Measurements from ENCODE around the gene HNF1B. TPM values are rescaled to one million over a fixed set of nuclear protein-coding genes. Genes with fewer than 3 reads are reported as not detected.

Gene HNF1B
- not detected for total RNA-seq
- not detected for polyA plus RNA-seq

DNA sequence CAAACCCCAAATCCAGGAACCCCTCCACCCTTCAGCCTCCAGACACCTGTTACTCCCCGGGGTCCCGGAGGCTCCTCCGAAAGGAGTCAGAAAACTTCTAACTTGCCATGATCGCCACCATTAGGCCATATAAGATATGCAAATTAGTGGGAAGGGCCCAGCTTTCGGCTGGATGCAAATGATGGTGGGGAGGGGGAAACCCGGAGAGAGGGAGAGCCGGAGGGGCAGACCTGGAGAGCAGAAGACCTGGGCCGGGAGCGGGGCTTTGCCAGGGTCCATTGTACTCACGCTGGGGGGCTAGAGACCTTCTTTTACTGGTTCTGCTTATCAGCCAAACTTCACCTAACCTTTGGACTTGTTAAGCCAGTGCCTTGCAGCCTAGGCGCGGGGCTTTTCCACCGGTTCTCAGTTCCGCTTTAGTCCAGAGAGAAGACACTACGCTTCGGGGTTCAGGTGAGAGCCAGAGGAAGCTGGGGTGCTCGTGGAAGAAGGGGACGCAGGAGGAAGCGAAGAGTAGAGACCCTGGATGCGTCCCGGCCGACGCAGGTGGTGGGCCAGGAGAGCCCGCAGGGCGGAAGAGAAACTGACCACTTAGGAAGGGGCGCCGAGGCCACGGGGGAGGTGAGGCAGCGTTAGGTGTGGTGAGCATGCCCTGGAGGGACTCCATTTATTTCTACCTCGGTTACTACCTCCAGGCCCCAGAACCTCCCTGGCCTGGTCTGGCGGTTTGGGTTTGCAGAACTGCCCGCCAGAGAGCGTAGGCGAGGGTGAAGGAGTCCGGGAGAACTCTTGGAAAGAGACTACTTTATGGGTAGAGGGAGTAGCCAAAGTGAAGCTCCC lies at the start of gene HNF1B:
HNF1B (minus strand) TSS at position 99 of the 840 bp plus-strand sequence. CDS start 175 bp downstream, outside the sequence.
- Mint-ChIP-seq H3K36me3 (no peaks in the 10 kb centered on the region), H3K9me3 (peaks cover 0 to 2% (median 0%) of the 10 kb centered on the region in 8 donors), H3K4me3 (peak within 1 kb of the TSS; percentile 22 to 84 (median 52)), H3K27ac (no peak within 1 kb of the TSS), H3K4me1 (peaks cover 11 to 34% (median 22%) of the 10 kb centered on the region in 4 donors), H3K27me3 (peaks cover 34 to 52% of the 10 kb centered on the region in 2 donors)
- Histone ChIP-seq H3K27ac (ENCODE audit: low read depth, low read length) (no peak within 1 kb of the TSS), H3K27me3 (ENCODE audit: insufficient read depth, low read length) (peaks cover 44% of the 10 kb centered on the region), H3K9me3 (ENCODE audit: control insufficient read depth in 1 of 2, low read length in 2 of 2) (no peaks in the 10 kb centered on the region), H3K4me3 (ENCODE audit: low read length in 2 of 2) (no peak within 1 kb of the TSS), H3K4me1 (ENCODE audit: insufficient read depth, low read length) (peaks cover 41% of the 10 kb centered on the region), H3K36me3 (ENCODE audit: insufficient read depth, low read length) (no peaks in the 10 kb centered on the region)
- intact Hi-C loops (cut with micrococcal nuclease), result no loop called here
- ChIA-PET POLR2A (ENCODE audit: partially characterized antibody) (no interaction called here), CTCF (ENCODE audit: partially characterized antibody) (no interaction called here)
- DNase-seq, result no peak

DNA sequence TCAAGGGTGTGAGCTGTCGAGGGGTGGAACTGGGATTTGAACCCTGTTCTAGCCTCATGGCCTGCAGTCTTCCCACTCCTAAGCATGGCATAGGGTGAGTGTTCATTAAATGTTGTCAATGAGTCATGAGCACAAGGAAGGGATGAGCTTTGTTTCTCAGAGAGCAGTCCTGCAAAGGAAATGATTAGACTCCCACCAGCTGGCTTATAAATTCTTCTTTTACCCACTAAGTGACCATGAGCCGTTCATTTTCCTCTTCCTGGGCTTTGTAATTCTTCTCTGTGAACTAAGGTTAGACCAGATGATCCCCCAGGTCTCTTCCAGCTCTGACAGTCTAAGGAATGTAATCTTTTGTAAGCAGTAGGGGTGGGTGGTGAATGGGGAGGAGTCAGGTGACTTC lies 47.9 kb upstream of the HNF1B start:
- Mint-ChIP-seq H3K27me3 (peaks cover 19 to 24% of the 10 kb centered on the region in 2 donors), H3K4me1 (peaks cover 0 to 4% (median 0%) of the 10 kb centered on the region in 4 donors), H3K36me3 (no peaks in the 10 kb centered on the region), H3K4me3 (no peak overlapping the region), H3K9me3 (peaks cover 0 to 3% (median 0%) of the 10 kb centered on the region in 8 donors), H3K27ac (no peak overlapping the region)
- ChIA-PET POLR2A (ENCODE audit: partially characterized antibody) (no interaction called here), CTCF (ENCODE audit: partially characterized antibody) (interaction anchor here (1.0 to 2.4 kb wide), 4 partner anchors 81 to 419 kb away, joined by 3 to 9 read pairs (median 6); no protein-coding TSS in a partner anchor)
- Histone ChIP-seq H3K36me3 (ENCODE audit: insufficient read depth, low read length) (no peaks in the 10 kb centered on the region), H3K9me3 (ENCODE audit: control insufficient read depth in 1 of 2, low read length in 2 of 2) (no peaks in the 10 kb centered on the region), H3K4me1 (ENCODE audit: insufficient read depth, low read length) (no peaks in the 10 kb centered on the region), H3K27ac (ENCODE audit: low read depth, low read length) (no peak overlapping the region), H3K4me3 (ENCODE audit: low read length in 2 of 2) (no peak overlapping the region), H3K27me3 (ENCODE audit: insufficient read depth, low read length) (no peaks in the 10 kb centered on the region)
- intact Hi-C loops (cut with micrococcal nuclease), result no loop called here
- no peak for DNase-seq

DNA sequence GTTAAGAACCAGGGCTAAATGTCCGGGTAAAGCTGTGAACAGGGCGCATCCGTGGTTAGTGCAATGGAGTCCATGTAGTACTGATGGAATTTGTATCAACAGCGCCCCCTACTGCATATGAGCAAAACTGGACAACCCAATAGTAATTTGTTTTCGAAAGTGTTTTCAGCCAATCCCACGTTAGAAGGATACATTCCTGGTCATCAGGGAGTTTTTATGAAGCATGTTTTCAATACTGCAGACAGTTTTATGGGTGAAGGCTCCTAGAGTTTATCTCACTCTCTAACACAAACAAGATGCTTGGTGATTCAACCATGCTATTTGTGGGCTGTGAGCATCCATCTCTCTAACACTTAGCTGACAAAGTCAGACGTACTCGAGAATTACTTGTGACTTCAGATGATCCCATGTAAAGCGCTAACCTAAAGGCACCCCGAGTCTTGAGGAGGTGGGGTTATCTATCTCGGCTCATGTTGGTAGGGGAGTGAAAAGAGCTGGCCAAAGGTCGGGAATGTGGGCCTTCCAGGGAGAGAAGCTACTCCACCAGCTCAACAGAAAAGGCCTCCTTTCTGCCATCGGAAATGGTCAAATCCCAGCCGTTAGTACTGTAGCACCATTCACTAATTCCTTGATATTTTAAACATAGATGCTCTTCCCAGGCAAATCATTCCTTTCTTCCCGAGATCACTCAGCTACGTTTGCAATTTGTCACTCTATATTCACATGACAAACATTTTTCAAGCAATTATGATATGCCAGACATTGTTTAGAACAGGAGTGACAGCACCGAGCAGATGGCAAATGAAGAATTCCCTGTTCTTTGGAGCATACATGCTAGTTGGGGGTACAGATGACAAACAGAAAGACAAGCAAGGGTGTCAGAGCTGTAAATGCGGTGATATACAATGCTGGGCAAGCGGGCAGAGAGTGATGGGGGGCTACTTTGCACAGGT lies 46.9 kb upstream of the HNF1B start:
- no peaks in the 10 kb centered on the region for H3K36me3 ChIP-seq (ENCODE audit: insufficient read depth, low read length)
- CTCF ChIA-PET (ENCODE audit: partially characterized antibody), result interaction anchor here (0.7 to 2.4 kb wide), 8 partner anchors 12 to 418 kb away, joined by 3 to 9 read pairs (median 3); no protein-coding TSS in a partner anchor
- no peaks in the 10 kb centered on the region for H3K4me1 ChIP-seq (ENCODE audit: insufficient read depth, low read length)
- DNase-seq, result peak; percentile 44 to 56 (median 47)
- intact Hi-C loops (cut with micrococcal nuclease), result loop anchor here (1.0 kb wide), 1 partner anchor 264 kb away; no protein-coding TSS in a partner anchor
- no peak overlapping the region for H3K27ac ChIP-seq (ENCODE audit: low read depth, low read length)
- no peaks in the 10 kb centered on the region for H3K9me3 ChIP-seq (ENCODE audit: control insufficient read depth in 1 of 2, low read length in 2 of 2)
- Mint-ChIP-seq H3K27ac (no peak overlapping the region), H3K4me3 (no peak overlapping the region), H3K27me3 (peaks cover 19 to 24% of the 10 kb centered on the region in 2 donors), H3K9me3 (no peaks in the 10 kb centered on the region), H3K4me1 (peaks cover 0 to 4% (median 0%) of the 10 kb centered on the region in 4 donors), H3K36me3 (no peaks in the 10 kb centered on the region)
- no peaks in the 10 kb centered on the region for H3K27me3 ChIP-seq (ENCODE audit: insufficient read depth, low read length)
- no peak overlapping the region for H3K4me3 ChIP-seq (ENCODE audit: low read length in 2 of 2)
- POLR2A ChIA-PET (ENCODE audit: partially characterized antibody), result no interaction called here

GRCh38 chr17:37789771-37790541 lies 45.1 kb upstream of the HNF1B start:
- Histone ChIP-seq H3K4me1 (ENCODE audit: insufficient read depth, low read length) (no peaks in the 10 kb centered on the region), H3K9me3 (ENCODE audit: control insufficient read depth in 1 of 2, low read length in 2 of 2) (no peaks in the 10 kb centered on the region), H3K36me3 (ENCODE audit: insufficient read depth, low read length) (no peaks in the 10 kb centered on the region), H3K4me3 (ENCODE audit: low read length in 2 of 2) (no peak overlapping the region), H3K27ac (ENCODE audit: low read depth, low read length) (no peak overlapping the region), H3K27me3 (ENCODE audit: insufficient read depth, low read length) (no peaks in the 10 kb centered on the region)
- ChIA-PET POLR2A (ENCODE audit: partially characterized antibody) (no interaction called here), CTCF (ENCODE audit: partially characterized antibody) (interaction anchor here (1.0 kb wide), 1 partner anchor 25 kb away, joined by 4 read pairs; no protein-coding TSS in a partner anchor)
- Mint-ChIP-seq H3K27me3 (peaks cover 23 to 24% of the 10 kb centered on the region in 2 donors), H3K4me1 (peaks cover 0 to 4% (median 0%) of the 10 kb centered on the region in 4 donors), H3K4me3 (no peak overlapping the region), H3K27ac (no peak overlapping the region), H3K36me3 (no peaks in the 10 kb centered on the region), H3K9me3 (no peaks in the 10 kb centered on the region)
- intact Hi-C loops (cut with micrococcal nuclease), result no loop called here
- no peak for DNase-seq

DNA sequence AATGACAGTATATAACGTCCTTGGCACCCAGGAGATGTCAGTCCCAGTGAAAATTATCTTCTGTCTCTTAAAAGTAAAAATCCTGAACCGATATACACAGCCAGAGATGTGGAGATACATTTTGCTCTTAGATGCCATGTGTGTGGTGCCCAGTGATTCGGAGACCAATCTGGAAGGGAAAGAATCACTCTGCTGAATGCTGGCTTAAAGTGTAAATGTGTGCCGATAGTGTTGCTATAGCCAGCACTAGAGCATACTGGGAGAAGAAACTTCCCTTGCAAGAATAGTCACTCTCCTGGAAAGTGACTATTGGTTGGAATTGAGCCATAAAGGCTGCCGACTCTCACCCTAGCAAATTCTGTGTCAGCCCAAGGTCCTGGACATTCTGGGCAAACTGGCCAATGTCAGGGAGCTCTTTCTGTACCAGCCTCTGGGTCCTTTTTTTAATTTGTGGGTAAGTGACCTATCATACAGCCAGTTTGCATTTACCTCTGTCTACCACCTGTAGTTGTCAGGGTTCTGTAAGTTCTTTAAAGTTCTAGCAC lies 44.2 kb upstream of the HNF1B start:
- no peak overlapping the region for H3K27ac ChIP-seq (ENCODE audit: low read depth, low read length)
- no peaks in the 10 kb centered on the region for H3K4me1 ChIP-seq (ENCODE audit: insufficient read depth, low read length)
- H3K4me3 ChIP-seq (ENCODE audit: low read length in 2 of 2), result no peak overlapping the region
- H3K27ac Mint-ChIP-seq, result no peak overlapping the region
- peaks cover 23 to 27% of the 10 kb centered on the region in 2 donors for H3K27me3 Mint-ChIP-seq
- peaks cover 0 to 4% (median 0%) of the 10 kb centered on the region in 4 donors for H3K4me1 Mint-ChIP-seq
- no peak overlapping the region for H3K4me3 Mint-ChIP-seq
- ChIA-PET POLR2A (ENCODE audit: partially characterized antibody) (no interaction called here), CTCF (ENCODE audit: partially characterized antibody) (no interaction called here)
- intact Hi-C loops (cut with micrococcal nuclease), result no loop called here
- no peak for DNase-seq
- H3K9me3 ChIP-seq (ENCODE audit: control insufficient read depth in 1 of 2, low read length in 2 of 2), result no peaks in the 10 kb centered on the region
- H3K36me3 Mint-ChIP-seq, result no peaks in the 10 kb centered on the region
- no peaks in the 10 kb centered on the region for H3K36me3 ChIP-seq (ENCODE audit: insufficient read depth, low read length)
- H3K9me3 Mint-ChIP-seq, result no peaks in the 10 kb centered on the region
- no peaks in the 10 kb centered on the region for H3K27me3 ChIP-seq (ENCODE audit: insufficient read depth, low read length)

DNA sequence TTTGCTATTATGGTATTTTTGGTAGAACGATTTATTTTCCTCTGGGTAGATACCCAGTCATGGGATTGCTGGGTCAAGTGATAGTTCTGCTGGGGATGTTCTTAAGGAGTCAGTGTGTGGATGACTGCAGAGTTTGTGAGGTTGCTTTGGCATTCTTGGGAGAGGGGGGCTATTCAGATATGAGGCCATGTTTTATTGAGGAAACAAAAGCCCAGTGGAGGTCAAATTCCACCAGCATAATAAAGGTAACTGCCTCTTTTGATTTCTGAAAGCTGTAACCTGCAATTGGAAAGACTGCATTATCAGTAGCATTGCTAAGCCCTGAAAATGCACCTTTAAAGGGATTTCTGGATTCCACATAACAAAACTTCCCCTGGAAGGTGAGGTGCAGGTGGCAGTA lies 43.7 kb upstream of the HNF1B start:
- no peak for DNase-seq
- Mint-ChIP-seq H3K27me3 (peaks cover 27 to 29% of the 10 kb centered on the region in 2 donors), H3K4me3 (no peak overlapping the region), H3K27ac (no peak overlapping the region), H3K4me1 (peaks cover 0 to 4% (median 0%) of the 10 kb centered on the region in 4 donors), H3K9me3 (no peaks in the 10 kb centered on the region), H3K36me3 (no peaks in the 10 kb centered on the region)
- no peak overlapping the region for H3K4me3 ChIP-seq (ENCODE audit: low read length in 2 of 2)
- H3K4me1 ChIP-seq (ENCODE audit: insufficient read depth, low read length), result no peaks in the 10 kb centered on the region
- no peaks in the 10 kb centered on the region for H3K27me3 ChIP-seq (ENCODE audit: insufficient read depth, low read length)
- ChIA-PET CTCF (ENCODE audit: partially characterized antibody) (no interaction called here), POLR2A (ENCODE audit: partially characterized antibody) (no interaction called here)
- no peaks in the 10 kb centered on the region for H3K9me3 ChIP-seq (ENCODE audit: control insufficient read depth in 1 of 2, low read length in 2 of 2)
- no peak overlapping the region for H3K27ac ChIP-seq (ENCODE audit: low read depth, low read length)
- intact Hi-C loops (cut with micrococcal nuclease), result no loop called here
- no peaks in the 10 kb centered on the region for H3K36me3 ChIP-seq (ENCODE audit: insufficient read depth, low read length)

Measured in CD4-positive, alpha-beta memory T cell (primary cell).